Esophagus squamous epithelium (tissue), 4 donors: ENCODE data around the gene FUT7.

ENCODE experiments used
- POLR2A ChIP-seq, 4 donors: fragments of 450-650 bp; IDR thresholded peaks; one replicate each; pipeline ENCODE4 v1.6.1; 2017; ENCODE audit warnings: antibody characterized with exemption in 4 of 4, mild to moderate bottlenecking in 4 of 4, moderate library complexity in 3 of 4
- TF ChIP-seq, protein P1 (sequence below), 6 experiments: fragments of 450-650 bp in 4 of 6; fragments of 200-600 bp in 2 of 6; sonication (generic) in 2 of 6; IDR thresholded peaks; one replicate each; pipeline ENCODE4 v1.5.1; 2016 to 2019; ENCODE audit warnings: antibody characterized with exemption in 6 of 6, mild to moderate bottlenecking in 4 of 6, moderate library complexity in 4 of 6

DNA sequence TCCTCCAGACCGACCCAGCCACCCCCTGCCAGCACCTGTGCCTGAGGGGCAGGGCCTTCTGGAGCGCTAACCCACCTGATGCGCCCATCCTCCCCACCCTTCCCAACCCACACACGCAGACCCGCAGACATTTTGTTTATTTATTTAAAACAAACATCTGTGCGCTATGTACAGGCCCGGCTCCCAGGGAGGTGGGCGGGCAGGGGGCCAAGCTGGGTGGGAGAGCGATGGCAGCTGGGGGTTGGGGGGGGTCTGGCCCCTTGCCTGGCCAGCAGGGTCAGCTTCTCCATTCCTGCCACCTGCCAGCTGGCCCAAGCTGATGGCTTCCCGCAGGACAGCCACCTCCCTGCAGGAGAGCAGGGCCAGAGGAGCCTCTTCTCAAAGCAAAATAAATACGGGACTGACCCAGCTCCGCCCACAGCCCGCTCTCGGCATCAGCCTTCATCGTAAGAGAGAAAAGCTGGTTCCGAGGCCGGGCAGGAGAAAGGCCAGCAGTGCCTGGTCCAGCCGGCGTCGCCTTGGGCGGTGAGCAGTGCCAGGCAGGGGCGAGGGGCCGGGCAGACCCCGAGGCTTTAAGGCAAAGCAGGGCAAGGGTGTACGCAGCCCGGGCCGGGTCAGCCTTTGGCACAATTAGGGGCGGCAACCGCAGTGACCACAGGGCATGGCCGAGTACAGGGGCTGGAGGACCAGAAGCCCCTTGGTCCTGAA is 24.6 kb downstream of the FUT7 start:
- TF ChIP-seq, protein P1, sequence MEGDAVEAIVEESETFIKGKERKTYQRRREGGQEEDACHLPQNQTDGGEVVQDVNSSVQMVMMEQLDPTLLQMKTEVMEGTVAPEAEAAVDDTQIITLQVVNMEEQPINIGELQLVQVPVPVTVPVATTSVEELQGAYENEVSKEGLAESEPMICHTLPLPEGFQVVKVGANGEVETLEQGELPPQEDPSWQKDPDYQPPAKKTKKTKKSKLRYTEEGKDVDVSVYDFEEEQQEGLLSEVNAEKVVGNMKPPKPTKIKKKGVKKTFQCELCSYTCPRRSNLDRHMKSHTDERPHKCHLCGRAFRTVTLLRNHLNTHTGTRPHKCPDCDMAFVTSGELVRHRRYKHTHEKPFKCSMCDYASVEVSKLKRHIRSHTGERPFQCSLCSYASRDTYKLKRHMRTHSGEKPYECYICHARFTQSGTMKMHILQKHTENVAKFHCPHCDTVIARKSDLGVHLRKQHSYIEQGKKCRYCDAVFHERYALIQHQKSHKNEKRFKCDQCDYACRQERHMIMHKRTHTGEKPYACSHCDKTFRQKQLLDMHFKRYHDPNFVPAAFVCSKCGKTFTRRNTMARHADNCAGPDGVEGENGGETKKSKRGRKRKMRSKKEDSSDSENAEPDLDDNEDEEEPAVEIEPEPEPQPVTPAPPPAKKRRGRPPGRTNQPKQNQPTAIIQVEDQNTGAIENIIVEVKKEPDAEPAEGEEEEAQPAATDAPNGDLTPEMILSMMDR (IDR thresholded peaks at IDR 0.05): no peak
- TF ChIP-seq POLR2A (IDR thresholded peaks at IDR 0.05): no peak
